NCI-H2107 treated with DMSO at 0.1 percent for 48 hours (cell line): ENCODE measurements around the gene PLPP4.
A peak's percentile ranks its signal among the peaks of the same experiment; 100 is the strongest.

Source experiments
- DNase-seq: peaks from one replicate; lab custom pipeline; 2025; ENCODE audit not compliant: unreplicated experiment; lab: John Stamatoyannopoulos, UW

Gene PLPP4

DNA sequence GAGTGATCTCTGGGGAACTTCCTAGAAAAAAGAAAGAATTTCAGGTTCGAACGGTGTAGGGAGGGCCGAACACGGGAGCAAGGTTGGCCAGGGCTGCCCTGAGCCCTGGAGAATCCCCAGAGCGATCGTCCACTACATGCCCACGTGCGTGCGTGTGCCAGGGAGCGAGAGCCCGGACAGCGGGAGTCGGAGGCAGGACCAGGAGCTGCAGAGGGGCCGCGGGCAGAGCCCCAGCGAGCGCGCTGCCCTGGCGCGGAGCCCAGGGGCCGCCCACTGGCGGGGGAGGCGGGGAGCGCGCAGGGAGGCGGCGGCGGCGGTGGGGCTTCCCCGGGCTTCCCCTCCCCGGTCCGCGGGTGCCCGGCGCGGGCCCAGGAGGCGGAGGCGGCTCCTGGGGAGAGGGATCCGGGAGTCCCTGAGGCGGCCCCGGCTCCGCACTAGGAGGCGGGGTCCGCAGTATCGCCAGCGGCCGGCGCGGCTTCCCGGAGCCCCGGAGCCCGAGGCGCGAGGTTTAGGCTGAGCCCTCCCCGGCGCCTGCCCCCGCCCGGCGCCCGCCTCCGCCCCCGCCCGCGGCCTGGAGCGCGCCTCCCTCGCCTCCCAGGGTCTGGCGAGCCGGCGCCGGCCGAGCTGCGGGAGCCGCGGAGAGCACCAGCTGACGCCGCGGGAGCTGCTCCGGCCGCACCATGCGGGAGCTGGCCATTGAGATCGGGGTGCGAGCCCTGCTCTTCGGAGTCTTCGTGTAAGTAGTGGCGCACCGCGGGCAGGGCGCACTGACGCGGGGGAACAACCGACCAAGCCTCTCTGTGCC is at the start of gene PLPP4:
Gene PLPP4, plus strand, starts transcription at position 602 of the 805 bp plus-strand sequence. Its CDS starts 79 bp downstream, at position 681.
- no peak for DNase-seq

DNA sequence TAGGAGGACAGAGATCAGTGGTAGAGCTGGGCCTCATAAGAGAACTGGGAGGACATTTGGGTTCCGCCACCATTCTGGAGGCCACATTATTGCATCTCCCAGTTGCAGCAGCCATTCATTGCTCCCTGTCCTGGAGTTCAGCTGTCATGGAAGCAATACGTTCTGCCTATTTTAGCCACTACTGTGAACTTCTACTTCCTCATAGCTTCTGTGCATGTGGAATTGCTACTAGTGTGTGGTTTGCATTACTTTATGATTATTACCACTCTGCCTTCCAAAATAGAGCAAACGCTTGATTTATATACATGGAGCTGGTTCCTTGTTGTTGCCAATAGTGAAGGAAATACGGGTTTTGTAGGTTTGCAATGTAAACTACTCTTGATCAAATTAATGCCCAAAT is 47.2 kb upstream of the PLPP4 start:
- no peak for DNase-seq

DNA sequence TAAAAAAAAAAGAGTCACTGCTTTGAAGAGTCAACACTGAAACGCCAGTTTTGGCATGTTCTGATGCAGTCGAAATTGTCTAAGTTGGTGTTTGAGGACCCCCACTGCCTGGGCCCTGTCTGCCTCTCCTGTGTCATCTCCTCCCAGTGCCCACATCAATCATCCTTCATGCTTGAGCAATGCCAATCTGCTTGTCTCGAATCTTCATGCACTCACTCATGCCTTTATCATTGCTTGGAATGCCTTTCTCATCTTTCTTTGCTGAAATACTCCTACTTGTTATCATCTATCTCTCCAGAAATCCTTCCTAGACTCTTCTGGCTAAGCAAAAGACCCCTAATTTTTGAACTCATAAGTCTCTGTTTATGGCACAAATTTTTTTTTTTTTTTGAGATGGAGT is 42.1 kb upstream of the PLPP4 start:
- no peak for DNase-seq

DNA sequence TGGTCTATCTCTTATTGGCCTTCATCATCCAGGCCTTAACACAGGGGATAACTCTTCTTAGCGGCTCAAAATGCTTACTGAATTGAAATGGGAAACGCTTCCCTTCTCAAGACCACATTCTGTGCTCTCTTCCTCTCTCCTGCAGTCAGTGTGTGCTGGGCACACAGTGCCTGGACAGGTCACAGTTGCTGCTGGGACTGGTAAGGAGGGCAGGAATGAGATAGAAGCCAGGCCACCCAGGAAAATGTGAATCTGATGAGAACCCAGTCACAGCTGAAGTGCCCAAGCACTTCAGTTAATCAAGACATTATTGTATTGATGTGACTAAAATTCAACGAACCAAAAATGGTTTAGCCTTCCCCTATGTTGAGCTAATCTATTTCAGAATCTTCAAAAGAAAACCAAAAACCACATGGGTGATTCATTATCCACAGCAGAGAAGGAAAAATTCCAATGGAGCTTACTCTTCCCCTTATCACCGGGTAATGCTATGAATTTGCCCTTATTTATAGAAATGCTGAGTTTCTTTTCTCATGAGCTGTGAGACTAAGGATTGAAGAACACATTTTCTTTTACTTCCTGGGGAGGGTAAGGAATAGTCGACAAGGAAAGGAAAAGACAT is 41.2 kb upstream of the PLPP4 start:
- DNase-seq = no peak

DNA sequence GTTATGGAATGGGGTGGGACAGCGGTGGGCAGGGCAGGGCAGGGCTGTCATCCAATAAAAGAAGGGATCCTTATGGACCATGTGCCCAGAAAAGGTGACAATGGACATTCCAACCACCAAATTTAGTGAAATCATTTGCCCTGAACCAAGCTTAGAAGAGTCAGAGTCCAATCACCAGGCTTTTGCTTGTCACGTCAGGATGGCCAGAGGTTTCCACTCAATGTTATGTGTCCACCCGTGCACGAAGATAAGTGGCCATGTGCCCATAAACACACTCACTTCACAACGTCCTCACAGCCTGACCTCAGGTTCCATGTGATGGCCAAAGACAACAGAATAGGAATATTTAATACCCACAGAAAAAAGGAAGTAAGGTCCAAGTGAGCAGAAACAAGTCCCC is 36.6 kb upstream of the PLPP4 start:
- no peak for DNase-seq

DNA sequence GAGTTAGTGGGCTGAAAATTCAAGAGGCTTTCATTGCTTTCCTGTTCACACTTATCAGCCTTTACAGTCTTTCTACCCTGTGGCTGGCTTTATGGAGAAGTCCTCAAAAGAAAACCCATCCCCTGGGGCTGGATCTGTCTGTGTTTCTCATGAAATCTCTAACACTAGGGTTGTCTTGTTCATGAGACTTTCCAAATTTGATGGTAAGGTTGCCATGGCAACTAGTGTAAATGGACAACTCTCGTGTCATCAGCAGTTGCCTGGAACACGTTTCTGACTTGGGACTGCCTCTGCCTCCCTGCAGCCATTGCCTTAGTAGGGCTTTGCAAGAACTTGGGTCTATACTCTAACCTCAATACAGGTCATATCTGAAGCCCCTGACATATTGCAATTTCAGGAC is 35.8 kb upstream of the PLPP4 start:
- no peak for DNase-seq

DNA sequence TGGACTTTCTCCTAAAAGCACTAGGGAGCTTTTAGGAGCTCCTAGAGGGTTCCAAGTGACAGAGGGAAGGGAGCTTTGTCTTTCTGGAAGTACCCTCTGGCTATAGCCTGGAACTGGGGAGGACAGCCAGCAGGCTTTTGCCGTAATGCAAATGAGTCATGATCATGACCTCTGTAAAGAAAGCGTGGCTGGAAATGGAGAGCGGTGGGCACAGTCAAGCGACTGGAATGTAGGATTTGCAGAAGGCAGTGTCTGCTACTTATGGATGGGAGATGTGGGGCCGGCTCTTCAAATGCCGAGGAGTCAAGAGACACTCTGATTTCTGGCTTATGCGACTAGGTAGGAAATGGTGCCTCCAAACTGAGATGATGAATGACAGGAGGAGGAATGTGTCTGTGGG is 34.6 kb upstream of the PLPP4 start:
- DNase-seq = no peak

DNA sequence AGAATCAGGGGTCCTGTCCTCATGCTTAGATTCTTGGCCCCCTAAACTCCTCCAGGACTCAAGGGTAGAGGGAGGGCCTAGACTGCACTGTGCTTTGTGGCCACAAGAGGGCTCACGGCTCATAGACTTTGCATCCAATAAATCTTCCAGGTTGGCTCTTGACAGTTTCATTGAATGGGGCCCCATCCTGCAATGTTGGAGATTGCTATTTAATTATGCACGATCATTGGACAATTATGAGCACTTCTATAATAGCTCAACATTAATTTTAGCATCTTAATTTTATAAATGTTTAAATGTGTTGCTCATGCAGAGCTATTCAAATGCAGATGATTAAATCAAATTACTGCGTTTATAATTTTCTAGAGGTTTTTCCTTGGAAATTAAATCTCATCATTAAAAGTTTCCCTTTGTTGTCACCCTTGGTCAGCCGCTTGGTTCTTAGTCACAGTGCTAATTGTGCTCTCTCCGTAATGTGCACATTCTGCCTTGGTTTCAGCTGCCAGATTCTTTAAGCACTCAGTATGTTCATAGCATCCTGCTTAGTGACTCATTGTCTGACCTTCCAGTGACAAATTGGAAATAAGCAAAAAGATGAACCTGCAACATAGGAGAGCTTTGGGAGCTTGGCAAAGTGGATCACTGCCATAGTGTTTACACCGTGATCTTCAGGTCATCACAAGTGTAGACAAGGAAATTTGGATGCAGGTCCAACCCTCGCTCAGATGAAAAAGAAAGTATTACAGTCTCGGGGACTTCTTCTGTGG is 33.4 kb upstream of the PLPP4 start:
- peak; percentile 0 for DNase-seq

DNA sequence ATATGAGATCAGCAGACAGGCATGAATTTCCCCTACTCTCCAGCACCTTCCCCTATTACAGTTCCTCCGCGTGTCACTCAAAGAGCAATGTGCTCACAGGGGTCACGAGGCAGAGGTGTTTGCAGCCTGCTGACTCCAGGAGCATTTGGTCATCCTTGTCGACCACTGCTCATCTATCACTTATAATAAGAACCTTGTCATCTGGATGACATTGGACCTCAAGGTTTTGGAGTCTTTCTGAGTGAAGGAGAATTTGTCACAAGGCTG is 32.9 kb upstream of the PLPP4 start:
- DNase-seq = no peak

DNA sequence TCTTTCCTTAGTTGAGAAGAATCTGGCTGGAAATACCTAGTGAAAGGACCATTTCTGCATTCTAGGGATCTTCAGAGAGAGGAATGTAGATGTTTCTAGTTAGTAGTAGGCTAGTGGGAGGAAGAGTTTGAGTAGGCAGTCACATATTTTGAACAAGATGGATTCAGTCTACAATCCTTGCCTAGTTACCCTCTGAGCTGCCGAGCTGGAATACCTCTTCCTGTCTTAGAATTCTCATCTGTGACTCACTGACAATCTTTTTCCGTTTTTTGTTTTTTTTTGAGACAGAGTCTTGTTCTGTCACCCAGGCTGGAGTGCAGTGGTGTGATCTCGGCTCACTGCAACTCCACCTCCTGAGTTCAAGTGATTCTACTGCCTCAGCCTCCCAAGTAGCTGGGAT is 30.7 kb upstream of the PLPP4 start:
- no peak for DNase-seq

DNA sequence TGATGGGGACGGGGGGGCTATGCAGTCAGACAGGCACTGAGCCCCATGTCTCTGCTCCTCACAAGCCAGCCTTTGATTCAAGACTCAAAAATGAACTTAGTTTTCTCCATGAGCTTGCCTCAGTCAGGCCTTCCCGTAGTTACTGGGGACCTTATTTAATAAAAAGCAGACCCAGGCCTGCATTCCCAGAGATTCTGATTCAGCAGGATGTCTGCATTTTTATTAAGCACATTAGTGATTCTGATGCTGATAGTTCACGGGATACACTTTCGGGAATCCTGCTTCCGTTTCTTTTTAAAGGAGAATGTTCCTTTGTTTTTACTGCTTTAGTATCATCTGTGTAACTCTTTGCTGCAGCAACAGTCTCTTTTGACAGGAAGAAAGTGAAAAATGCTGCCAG is 28.3 kb upstream of the PLPP4 start:
- DNase-seq = no peak

DNA sequence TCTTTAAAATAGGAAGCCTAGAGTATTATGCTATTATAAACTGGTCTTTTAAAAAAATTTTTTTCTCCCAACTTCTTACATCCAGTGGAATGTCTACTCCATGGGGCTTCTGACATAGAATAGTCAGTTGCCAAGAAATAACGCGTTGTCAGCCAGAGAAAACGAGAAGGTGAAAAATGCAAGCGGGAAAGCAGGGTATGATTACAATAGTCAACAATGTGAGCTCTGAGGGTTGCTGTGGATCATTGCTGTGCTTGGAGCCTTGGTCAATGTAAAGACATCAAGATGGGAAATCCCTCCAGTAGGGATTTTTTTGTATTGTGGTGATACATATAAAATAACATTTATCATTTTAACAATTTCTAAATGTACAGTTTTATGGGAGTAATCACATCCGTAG is 27.6 kb upstream of the PLPP4 start:
- no peak for DNase-seq

DNA sequence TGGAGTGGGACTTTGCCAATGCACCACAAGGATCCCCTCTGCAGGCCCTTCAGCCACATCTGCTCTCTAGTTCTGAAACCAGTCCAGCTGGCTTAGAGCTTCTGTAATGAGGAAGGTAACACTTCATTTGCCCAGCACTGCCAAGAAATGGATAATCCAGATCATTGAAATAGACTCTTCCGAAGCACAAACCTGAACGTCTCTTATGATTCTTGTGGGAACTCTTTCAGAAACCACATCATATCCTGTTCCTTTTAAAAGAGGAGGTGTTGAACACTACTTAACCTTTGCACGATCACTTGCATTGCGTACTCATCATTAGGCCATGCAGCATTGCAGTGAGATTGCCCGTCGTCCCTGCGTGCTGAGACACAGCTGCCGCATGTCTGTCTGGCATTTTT is 25.8 kb upstream of the PLPP4 start:
- no peak for DNase-seq

DNA sequence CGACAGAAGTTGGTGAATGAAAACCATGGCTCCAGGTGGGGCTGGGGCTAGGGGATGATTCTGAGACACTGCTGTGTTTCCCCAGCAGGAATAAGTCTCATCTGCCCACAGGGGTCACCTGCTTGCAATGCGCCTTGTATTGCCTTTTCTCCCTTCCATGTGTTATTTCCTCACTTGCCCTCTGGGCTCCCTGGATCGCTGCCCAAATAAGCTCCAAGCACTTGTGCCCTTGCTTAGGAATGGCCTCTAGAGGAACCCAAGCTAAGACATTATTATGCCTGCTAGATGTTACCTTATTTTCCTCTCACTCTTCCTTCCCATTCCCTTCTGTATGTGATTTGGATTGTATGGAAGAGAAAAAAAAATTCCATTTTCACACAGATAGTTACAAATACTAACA is 24.8 kb upstream of the PLPP4 start:
- DNase-seq = no peak

DNA sequence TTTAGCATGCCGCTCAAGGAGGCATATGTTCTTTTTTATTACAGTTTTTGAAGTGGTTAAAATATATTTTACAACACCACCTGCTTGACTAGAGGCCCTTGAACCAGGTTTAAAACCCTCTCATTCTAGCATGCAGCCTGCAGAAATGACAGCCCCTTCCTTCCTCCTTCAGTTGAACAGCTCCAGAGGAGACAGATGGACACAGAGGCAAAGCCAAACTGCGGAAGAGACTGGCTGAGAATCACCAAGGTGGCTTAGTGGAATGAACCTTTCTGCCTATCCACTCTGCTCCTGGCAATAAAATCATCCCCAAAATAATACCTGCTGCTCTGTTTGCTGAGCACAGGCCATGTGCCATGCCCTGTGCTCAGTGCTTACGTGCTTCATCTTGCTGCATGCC is 23.9 kb upstream of the PLPP4 start:
- no peak for DNase-seq

DNA sequence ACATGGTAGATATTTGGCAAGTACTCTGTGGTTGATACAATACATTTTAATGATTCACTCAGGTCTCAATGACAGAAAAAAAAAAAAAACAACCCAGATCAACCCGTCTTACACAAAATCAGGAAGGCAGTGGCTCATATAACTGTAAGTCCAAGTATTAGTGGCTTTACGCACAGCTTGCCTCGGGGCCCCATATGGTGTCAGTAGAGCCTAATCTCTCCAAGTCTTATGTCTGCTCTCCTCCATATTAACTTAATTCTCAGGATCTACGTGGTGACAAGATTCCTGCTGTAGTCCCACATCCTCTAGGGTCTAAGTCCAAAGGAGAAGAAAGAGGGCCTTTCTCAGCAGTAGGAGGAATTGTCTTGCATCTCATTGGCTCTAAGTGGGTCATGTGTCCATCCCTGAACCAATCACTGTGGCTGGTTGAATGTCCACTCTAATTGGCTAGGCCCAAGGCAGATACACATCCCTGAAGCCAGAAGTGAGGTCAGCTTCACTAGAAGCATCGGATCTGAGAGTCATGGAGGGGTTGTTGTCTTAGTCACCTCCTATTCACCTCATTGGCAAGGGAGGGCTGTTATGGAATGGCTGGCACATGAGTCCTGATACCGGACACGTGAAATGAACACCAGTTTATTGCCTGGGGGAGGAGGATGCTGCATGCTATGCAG is 20.5 kb upstream of the PLPP4 start:
- no peak for DNase-seq

DNA sequence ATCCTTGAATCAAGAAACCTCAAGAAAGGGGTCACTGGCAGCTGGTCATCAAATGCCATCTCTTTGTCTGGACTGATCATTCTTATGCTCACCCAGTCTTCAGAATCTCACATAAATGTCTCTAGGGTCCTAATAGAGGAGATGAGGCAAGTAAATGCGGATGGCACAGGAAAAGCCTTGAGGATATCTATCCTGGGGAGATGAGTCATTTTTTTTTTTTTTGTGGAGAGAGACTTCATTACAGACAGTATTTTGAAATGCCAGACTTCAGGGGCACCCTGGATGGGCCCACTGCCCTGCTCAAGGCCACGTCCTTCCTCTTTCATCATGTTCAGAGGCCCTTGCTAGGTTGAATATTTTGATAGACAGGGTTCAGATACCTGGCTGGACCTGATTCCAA is 19.5 kb upstream of the PLPP4 start:
- DNase-seq = no peak

DNA sequence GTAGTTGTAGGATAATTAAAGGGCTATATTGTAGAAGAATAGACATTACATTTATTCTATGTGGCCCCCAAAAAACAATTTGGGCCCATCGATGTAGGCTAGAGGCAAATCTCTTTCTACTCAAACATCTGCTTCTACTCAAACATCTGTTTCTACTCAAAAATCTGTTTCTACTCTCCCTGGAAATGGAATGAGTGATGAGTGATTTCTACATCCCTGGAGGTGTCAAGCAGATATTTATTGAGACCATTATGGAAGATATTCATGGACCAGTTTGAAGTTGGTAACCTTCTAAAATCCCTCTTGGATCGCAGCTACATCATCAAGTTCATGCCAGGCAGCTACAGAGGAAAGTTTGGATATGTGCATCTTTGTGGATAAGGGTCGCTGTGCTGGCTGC is 5.1 kb upstream of the PLPP4 start:
- no peak for DNase-seq

DNA sequence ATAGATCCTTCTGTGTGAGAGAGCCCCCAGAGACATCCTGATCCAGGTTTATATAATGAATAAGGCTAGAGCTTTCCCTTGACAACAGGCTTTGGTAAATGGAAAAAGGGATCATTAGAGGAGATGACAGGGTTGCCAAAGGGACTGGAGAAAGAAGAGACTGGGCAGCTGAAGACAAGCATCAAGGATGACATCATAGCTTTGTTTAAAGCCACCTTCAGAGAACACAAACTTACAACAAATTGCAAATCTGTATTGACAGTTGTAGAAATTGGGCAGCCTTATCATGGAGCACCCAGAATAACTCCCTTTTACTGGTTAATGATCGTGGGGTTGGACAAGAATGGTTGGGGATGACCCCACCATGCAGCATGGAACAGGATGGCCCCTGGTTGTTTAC is 3.7 kb upstream of the PLPP4 start:
- no peak for DNase-seq

DNA sequence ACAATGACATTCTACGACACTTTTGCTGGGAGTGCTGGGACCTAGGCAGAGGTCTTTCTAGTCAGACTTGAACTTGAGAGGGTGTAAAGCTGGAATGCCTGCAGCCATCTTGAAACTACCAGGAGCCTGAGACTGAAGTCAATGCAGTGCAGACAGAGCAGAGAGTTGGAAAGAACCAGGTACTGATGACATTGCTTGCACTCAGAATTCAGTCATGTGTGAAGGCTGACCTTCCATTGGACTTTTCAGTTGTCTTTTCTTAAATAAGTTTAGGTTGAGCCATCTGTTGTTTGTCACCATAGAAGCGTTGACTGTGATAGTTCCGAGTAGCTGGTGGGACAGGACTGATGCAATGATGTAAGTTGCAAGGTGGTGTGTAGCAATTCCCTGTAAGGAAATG is 3.1 kb upstream of the PLPP4 start:
- no peak for DNase-seq

DNA sequence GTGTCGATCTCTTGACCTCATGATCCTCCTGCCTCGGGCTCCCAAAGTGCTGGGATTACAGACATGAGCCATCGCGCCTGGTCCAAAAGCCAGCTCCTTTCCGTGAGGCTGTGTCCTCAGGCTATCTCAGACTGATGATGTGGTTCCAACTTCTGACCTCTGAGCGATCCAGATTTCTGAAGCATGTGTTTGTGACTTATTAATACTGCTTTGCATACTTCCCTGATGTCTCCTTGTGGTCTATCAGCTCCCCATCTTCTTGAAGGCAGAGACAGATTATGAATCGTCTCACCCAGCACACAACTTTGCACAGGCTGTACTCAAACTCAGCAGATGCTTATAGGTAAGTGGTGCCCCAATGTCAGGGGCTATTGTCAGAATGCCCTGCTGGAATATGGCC is 2.0 kb upstream of the PLPP4 start:
- no peak for DNase-seq

DNA sequence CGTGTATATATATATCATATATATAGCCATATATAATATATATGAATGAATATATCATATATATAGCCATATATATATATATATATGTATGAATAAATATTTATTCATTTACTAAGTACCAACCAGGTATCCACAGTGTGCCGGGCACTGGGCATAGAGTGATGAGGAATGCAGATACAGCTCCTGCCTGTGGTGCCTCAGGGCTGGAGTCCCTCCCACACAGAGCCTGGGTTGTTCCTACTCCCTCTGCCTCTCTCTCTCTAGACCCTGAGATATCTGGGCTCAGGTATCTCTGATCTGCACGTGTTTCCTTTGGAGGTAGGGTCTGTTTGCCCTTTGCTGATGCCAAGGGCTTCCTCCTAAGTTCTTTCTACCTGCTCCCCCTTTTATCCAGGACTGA is 1.4 kb upstream of the PLPP4 start:
- no peak for DNase-seq
